Peyer's patch (tissue), 4 donors: ENCODE measurements around the gene HK3. TPM values are rescaled to one million over a fixed set of nuclear protein-coding genes. Genes with fewer than 3 reads are reported as not detected.

Experiments used
- DNase-seq, 3 donors: peaks; one replicate each; pipeline ENCODE4 v3.0.0-alpha.2; 2017 to 2019
- H3K27ac ChIP-seq, 4 donors: fragments of 200-600 bp; sonication (generic); one replicate each; pipeline ENCODE4 v1.5.1; 2016 to 2019
- H3K27me3 ChIP-seq, 2 donors: fragments of 200-600 bp; sonication (generic); one replicate each; pipeline ENCODE4 v1.5.1; 2019
- H3K36me3 ChIP-seq, 3 donors: fragments of 200-600 bp; sonication (generic); one replicate each; pipeline ENCODE4 v1.5.1; 2016 to 2019
- H3K4me1 ChIP-seq, 4 donors: fragments of 200-600 bp; sonication (generic); one replicate each; pipeline ENCODE4 v1.5.1; 2016 to 2019
- H3K4me3 ChIP-seq, 4 donors: fragments of 200-600 bp; sonication (generic); 1 replicate in 3 of 4; 2 replicates in 1 of 4; pipeline ENCODE4 v1.5.1; 2016 to 2019; ENCODE audit warnings: mild to moderate bottlenecking in 1 of 4
- H3K9me3 ChIP-seq, 4 donors: fragments of 200-600 bp; sonication (generic); one replicate each; pipeline ENCODE4 v1.5.1; 2016 to 2019; ENCODE audit warnings: mild to moderate bottlenecking in 1 of 4
- CTCF ChIP-seq, 6 experiments: fragments of 450-650 bp in 4 of 6; fragments of 200-600 bp in 2 of 6; sonication (generic) in 1 of 6; IDR thresholded peaks; one replicate each; pipeline ENCODE4 v1.5.1; 2017 to 2019; ENCODE audit warnings: antibody characterized with exemption in 6 of 6, mild to moderate bottlenecking in 3 of 6, moderate library complexity in 1 of 6
- POLR2A ChIP-seq, 2 donors: fragments of 450-650 bp; IDR thresholded peaks; one replicate each; pipeline ENCODE4 v1.5.1; 2017; ENCODE audit warnings: antibody characterized with exemption in 2 of 2, mild to moderate bottlenecking in 2 of 2, moderate library complexity in 2 of 2
- total RNA-seq, 4 donors: library from RNA; depleted of rRNA; stranded (reverse); fragments of >200 nt; gene quantifications; one replicate each; pipeline ENCODE4 v1.1.0, GENCODE V29; 2016

HK3 gene
- total RNA-seq, 4 donors from 2014 or later, result 1.6 to 7.4 (median 3.6) TPM

- H3K4me1 ChIP-seq, result no peaks in the 10 kb centered on the region
- DNase-seq, result no peak
- H3K36me3 ChIP-seq, result peaks cover 0 to 78% (median 0%) of the 10 kb centered on the region in 3 donors
- no peak overlapping the region for H3K27ac ChIP-seq
- no peaks in the 10 kb centered on the region for H3K27me3 ChIP-seq
- TF ChIP-seq CTCF (IDR thresholded peaks at IDR 0.05), result no peak
- no peak overlapping the region for H3K4me3 ChIP-seq
- no peaks in the 10 kb centered on the region for H3K9me3 ChIP-seq
These were observed 42.8 kb upstream of the HK3 start for GRCh38 chr5:176941951-176942350.

- Histone ChIP-seq H3K4me3 (no peak overlapping the region), H3K36me3 (peaks cover 0 to 80% (median 0%) of the 10 kb centered on the region in 3 donors), H3K4me1 (no peaks in the 10 kb centered on the region), H3K27ac (no peak overlapping the region), H3K9me3 (no peaks in the 10 kb centered on the region), H3K27me3 (no peaks in the 10 kb centered on the region)
- DNase-seq, result no peak
- no peak for TF ChIP-seq CTCF (IDR thresholded peaks at IDR 0.05)
- no peak for TF ChIP-seq POLR2A (IDR thresholded peaks at IDR 0.05)
These were observed 39.3 kb upstream of the HK3 start for GRCh38 chr5:176938472-176938871.

GRCh38 chr5:176935017-176935416 lies 35.9 kb upstream of the HK3 start:
- Histone ChIP-seq H3K36me3 (peaks cover 0 to 72% (median 0%) of the 10 kb centered on the region in 3 donors), H3K27me3 (no peaks in the 10 kb centered on the region)

GRCh38 chr5:176934309-176934930 lies 35.3 kb upstream of the HK3 start:
- Histone ChIP-seq H3K4me1 (no peaks in the 10 kb centered on the region), H3K27me3 (no peaks in the 10 kb centered on the region), H3K9me3 (no peaks in the 10 kb centered on the region), H3K27ac (no peak overlapping the region), H3K4me3 (no peak overlapping the region), H3K36me3 (peaks cover 0 to 68% (median 0%) of the 10 kb centered on the region in 3 donors)
- no peak for DNase-seq
- TF ChIP-seq CTCF (IDR thresholded peaks at IDR 0.05) (no peak), POLR2A (IDR thresholded peaks at IDR 0.05) (no peak)

More at GRCh38 chr5:176935017-176935416, 35.9 kb upstream of the HK3 start:
- no peaks in the 10 kb centered on the region for H3K4me1 ChIP-seq
- H3K27ac ChIP-seq, result no peak overlapping the region
- H3K9me3 ChIP-seq, result no peaks in the 10 kb centered on the region
- TF ChIP-seq CTCF (IDR thresholded peaks at IDR 0.05) (no peak), POLR2A (IDR thresholded peaks at IDR 0.05) (no peak)
- DNase-seq, result no peak
- H3K4me3 ChIP-seq, result no peak overlapping the region

- H3K4me3 ChIP-seq, result no peak overlapping the region
- TF ChIP-seq POLR2A (IDR thresholded peaks at IDR 0.05) (no peak), CTCF (IDR thresholded peaks at IDR 0.05) (no peak)
- H3K36me3 ChIP-seq, result peaks cover 0 to 45% (median 0%) of the 10 kb centered on the region in 3 donors
These were observed 30.5 kb upstream of the HK3 start for GRCh38 chr5:176929654-176930053.

More at GRCh38 chr5:176929654-176930053, 30.5 kb upstream of the HK3 start:
- H3K27ac ChIP-seq, result no peak overlapping the region
- DNase-seq, result no peak
- H3K9me3 ChIP-seq, result no peaks in the 10 kb centered on the region
- no peaks in the 10 kb centered on the region for H3K4me1 ChIP-seq
- no peaks in the 10 kb centered on the region for H3K27me3 ChIP-seq
